Right ventricle myocardium inferior (tissue), 1 donor: ENCODE measurements around the gene TMEM233. TPM values are rescaled to one million over a fixed set of nuclear protein-coding genes. Genes with fewer than 3 reads are reported as not detected.

ENCODE experiments used
- ATAC-seq: fragments of 200-7000 bp; cut with Tn5 transposase; one replicate; pipeline ENCODE4 v1.9.1; 2020; ENCODE audit warnings: mild to moderate bottlenecking, moderate library complexity
- DNase-seq: peaks from one replicate; pipeline ENCODE4 v3.0.0; 2021; ENCODE audit errors: missing footprints
- intact Hi-C: fragments of 100-400 bp; cut with DNase I; formaldehyde crosslinking; loops from one replicate; pipeline ENCODE4 v1.11.0; 2022
- total RNA-seq: library from RNA; stranded (reverse); fragmentation: NEBNext Ultra II Directional; extraction: Animal tissue kit (Norgen Biotek cat#: 25700); gene quantifications from one replicate; pipeline ENCODE4 v1.2.1, GENCODE V29; 2021
- donor health status: DM: no; HTN: yes; CAD: no; lungs with severe emphysema.

The TMEM233 gene
- total RNA-seq, 1 donor from 2014 or later, result 0.22 TPM

DNA sequence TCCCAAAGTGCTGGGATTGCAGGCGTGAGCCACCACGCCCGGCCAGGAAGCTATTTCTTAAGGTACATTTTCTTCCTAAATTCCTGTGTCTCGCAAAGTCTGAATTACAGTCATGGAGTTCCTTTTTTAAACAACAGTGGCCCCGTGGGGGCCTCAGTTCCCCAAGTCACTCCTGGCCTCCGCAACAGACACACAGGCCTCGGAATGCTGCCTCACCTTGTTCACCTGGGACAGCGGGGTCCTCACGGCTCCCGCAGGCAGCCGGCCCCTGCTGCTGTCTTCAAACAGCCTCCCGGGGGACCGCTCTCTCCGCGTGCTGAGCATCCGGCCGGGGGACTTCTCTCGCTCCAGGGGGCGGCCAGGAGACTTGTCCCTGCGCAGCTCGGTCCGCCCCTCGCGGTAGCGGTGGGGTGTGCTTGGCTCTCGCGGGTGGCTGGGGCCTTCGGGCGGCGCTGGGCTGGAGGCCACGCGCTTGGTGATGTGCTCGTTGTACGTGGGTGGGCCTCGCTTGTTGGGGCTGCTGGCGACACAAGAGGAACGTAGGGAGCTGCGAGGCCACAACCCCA lies 96.4 kb downstream of the TMEM233 start:
- ATAC-seq (no peak), DNase-seq (no peak)
- intact Hi-C loops, result no loop called here

DNA sequence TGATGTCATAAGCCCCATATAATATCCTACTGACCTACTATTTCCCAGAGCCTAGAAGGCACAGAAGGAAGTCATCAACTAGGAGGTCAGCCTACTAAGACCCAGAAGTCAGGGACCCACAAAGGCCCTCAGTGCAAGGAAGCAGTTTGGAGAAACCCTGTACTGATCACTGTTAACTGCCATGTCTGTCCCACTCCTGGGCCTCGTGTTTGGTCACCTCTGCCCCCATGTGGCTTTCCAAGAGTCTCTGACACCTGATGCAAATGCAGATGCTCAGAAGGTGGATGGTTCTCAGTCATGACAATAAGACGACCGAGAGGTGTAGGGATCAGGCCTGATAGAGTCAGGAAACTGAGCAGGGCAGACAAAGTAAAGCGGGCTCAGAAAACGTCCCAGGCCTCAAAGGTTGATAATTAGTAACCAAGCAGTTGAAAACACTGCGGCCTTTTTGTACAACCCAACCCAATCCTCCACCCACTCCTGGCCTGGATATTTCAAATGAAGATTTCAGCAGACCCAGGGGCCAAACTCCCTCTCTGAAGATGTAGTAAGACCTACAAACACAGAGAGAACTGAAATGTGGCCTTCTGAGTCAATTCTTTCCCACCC lies 97.7 kb downstream of the TMEM233 start:
- DNase-seq, result no peak
- ATAC-seq, result no peak
- intact Hi-C loops, result no loop called here

DNA sequence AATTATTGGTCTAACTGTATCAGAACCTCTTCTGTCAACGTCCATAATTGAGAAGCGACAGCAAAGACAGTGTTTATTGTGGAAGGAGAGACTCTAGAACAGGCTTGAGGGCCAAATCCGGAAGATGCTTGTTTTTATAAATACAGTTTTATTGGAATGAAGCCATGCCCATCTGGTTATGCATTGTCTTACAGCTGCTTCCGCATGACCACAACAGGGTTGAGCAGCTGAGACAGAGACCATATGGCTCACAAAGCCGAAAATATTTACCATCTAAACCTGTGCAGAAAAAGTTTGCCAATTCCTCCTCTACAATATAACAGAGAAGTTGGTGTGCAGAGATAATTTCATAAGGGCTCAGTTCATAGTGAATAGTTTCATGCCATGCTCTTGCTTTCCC lies 98.8 kb downstream of the TMEM233 start:
- intact Hi-C loops, result no loop called here
- ATAC-seq, result no peak

More for the DNA sequence above, 98.8 kb downstream of the TMEM233 start:
- DNase-seq, result no peak

Other genes starting within 250 kb of the TMEM233 start
- 12.1 TPM for gene PRKAB1, start 74.4 kb downstream of the TMEM233 start, total RNA-seq